SU-DHL-6 (cell line): ENCODE results near the gene SRBD1.

Experiments used
- H2AFZ ChIP-seq: fragments of 200-600 bp; sonication (generic); 2 replicates; pipeline ENCODE4 v1.6.1; 2014; ENCODE audit warnings: low read depth, mild to moderate bottlenecking, moderate library complexity, mixed read lengths, antibody characterized with exemption, low read length; ENCODE audit not compliant: severe bottlenecking
- H3F3A ChIP-seq: fragments of 200-600 bp; shearing (Covaris generic); 2 replicates; pipeline ENCODE4 v1.6.0; 2016; ENCODE audit warnings: antibody characterized with exemption, mild to moderate bottlenecking; ENCODE audit not compliant: insufficient read depth
- H3K27ac ChIP-seq: fragments of 200-600 bp; sonication (generic); 2 replicates; pipeline ENCODE4 v1.5.1; 2016; ENCODE audit warnings: low read depth, mild to moderate bottlenecking, low read length, moderate library complexity, mixed read lengths
- H3K27me3 ChIP-seq: fragments of 200-600 bp; sonication (generic), shearing (Covaris generic); 2 replicates; pipeline ENCODE4 v1.6.0; 2014; ENCODE audit warnings: mild to moderate bottlenecking, low read length
- H3K36me3 ChIP-seq: fragments of 200-600 bp; sonication (generic); 2 replicates; pipeline ENCODE4 v1.6.1; 2014; ENCODE audit warnings: mild to moderate bottlenecking, low read length, mixed read lengths
- H3K4me2 ChIP-seq: fragments of 300-600, 200-600 bp; shearing (Covaris generic), sonication (generic); 2 replicates; pipeline ENCODE4 v1.6.0; 2014; ENCODE audit warnings: low read length, low read depth, mild to moderate bottlenecking; ENCODE audit not compliant: poor library complexity, severe bottlenecking
- H3K4me3 ChIP-seq: fragments of 200-600 bp; sonication (generic); 2 replicates; pipeline ENCODE4 v1.5.1; 2014; ENCODE audit warnings: antibody characterized with exemption, low read length, mild to moderate bottlenecking, mixed read lengths; ENCODE audit not compliant: insufficient read depth, poor library complexity, severe bottlenecking
- H3K79me2 ChIP-seq: fragments of 200-600 bp; sonication (generic); 2 replicates; pipeline ENCODE4 v1.6.1; 2014; ENCODE audit warnings: mild to moderate bottlenecking, low read length, moderate library complexity; ENCODE audit not compliant: insufficient read depth
- H3K9ac ChIP-seq: fragments of 200-600 bp; sonication (generic); 2 replicates; pipeline ENCODE4 v1.7.0; 2014; ENCODE audit warnings: mild to moderate bottlenecking, low read length
- H3K9me2 ChIP-seq: fragments of 200-600 bp; sonication (generic); replicated peaks from 2 replicates; pipeline ENCODE4 v1.6.1; 2014; ENCODE audit warnings: low read length; ENCODE audit not compliant: insufficient read depth
- H3K9me3 ChIP-seq: fragments of 200-600 bp; sonication (generic); 2 replicates; pipeline ENCODE4 v1.6.1; 2014; ENCODE audit warnings: low read length, mixed read lengths; ENCODE audit not compliant: insufficient read depth
- H4K20me1 ChIP-seq: fragments of 200-600 bp; sonication (generic); 2 replicates; pipeline ENCODE4 v1.6.1; 2014; ENCODE audit warnings: low read depth, mild to moderate bottlenecking, antibody characterized with exemption, low read length, moderate library complexity, mixed read lengths
- EZH2phosphoT487 ChIP-seq: fragments of 200-600 bp; sonication (generic), shearing (Covaris generic); conservative IDR thresholded peaks from 2 replicates; pipeline ENCODE4 v1.6.1; 2018; ENCODE audit warnings: mild to moderate bottlenecking, antibody characterized with exemption, low read length, moderate library complexity, mixed read lengths
- TF ChIP-seq, protein P1 (sequence below): fragments of 200-600 bp; sonication (generic); IDR thresholded peaks from one replicate; pipeline ENCODE4 v1.5.1; 2017; ENCODE audit warnings: antibody characterized with exemption, mild to moderate bottlenecking, low read length, moderate library complexity; ENCODE audit not compliant: insufficient read depth, poor library complexity, severe bottlenecking

SRBD1 gene

DNA sequence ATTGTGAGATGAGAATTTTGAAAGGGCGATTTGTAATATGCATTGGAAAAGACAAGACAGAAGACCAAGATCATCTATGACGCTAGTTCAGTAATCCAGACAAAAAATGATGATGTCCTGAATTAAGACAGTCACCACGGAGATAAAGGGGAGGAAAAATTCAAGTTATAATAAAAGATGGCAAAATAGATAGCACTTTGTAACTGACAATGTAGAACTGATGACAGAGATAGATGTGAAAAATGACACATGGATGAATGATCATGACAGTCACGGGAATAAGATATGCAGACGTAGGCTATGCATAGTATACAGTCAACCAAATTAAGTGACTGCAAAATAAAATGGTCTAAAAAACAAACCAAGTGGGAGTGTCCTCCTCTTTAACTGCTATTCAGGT is 59.2 kb downstream of the SRBD1 start:
- Histone ChIP-seq H2AFZ (no peak overlapping the region), H3F3A (no peaks in the 10 kb centered on the region), H3K27me3 (no peaks in the 10 kb centered on the region), H4K20me1 (no peaks in the 10 kb centered on the region), H3K36me3 (no peaks in the 10 kb centered on the region), H3K79me2 (no peaks in the 10 kb centered on the region), H3K9ac (no peak overlapping the region), H3K4me2 (no peak overlapping the region), H3K4me3 (no peak overlapping the region), H3K9me2 (no peaks in the 10 kb centered on the region), H3K9me3 (no peaks in the 10 kb centered on the region), H3K27ac (no peak overlapping the region)
- TF ChIP-seq, protein P1, sequence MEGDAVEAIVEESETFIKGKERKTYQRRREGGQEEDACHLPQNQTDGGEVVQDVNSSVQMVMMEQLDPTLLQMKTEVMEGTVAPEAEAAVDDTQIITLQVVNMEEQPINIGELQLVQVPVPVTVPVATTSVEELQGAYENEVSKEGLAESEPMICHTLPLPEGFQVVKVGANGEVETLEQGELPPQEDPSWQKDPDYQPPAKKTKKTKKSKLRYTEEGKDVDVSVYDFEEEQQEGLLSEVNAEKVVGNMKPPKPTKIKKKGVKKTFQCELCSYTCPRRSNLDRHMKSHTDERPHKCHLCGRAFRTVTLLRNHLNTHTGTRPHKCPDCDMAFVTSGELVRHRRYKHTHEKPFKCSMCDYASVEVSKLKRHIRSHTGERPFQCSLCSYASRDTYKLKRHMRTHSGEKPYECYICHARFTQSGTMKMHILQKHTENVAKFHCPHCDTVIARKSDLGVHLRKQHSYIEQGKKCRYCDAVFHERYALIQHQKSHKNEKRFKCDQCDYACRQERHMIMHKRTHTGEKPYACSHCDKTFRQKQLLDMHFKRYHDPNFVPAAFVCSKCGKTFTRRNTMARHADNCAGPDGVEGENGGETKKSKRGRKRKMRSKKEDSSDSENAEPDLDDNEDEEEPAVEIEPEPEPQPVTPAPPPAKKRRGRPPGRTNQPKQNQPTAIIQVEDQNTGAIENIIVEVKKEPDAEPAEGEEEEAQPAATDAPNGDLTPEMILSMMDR = no peak
- TF ChIP-seq EZH2phosphoT487 = no peak

DNA sequence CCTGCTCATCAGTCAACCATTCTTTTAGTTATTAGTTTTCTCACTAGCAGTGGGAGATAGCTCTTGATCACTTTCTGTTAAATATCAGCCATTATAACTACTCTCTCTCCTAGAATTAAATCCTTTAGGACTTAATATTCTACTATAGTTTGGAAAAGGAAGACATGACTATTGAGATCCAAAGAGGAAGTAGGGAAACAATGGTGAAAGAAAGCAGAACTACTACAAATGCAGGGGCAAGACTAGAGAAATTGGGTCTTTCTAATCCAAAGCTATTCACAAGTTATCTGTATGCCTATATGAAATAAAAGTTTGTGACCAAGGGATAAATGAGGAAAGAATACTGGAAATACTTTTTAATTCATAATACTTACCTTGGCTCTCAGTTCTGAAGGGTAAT is 65.1 kb downstream of the SRBD1 start:
- H2AFZ ChIP-seq = no peak overlapping the region
- no peak overlapping the region for H3K9ac ChIP-seq
- H3K27me3 ChIP-seq = no peaks in the 10 kb centered on the region
- no peaks in the 10 kb centered on the region for H3K79me2 ChIP-seq
- TF ChIP-seq EZH2phosphoT487 = no peak
- TF ChIP-seq, protein P1 = no peak
- H3F3A ChIP-seq = no peaks in the 10 kb centered on the region
- no peak overlapping the region for H3K4me3 ChIP-seq
- no peaks in the 10 kb centered on the region for H3K9me2 ChIP-seq
- no peak overlapping the region for H3K4me2 ChIP-seq
- H3K36me3 ChIP-seq = peaks cover 29% of the 10 kb centered on the region
- no peak overlapping the region for H3K27ac ChIP-seq
- no peaks in the 10 kb centered on the region for H4K20me1 ChIP-seq
- H3K9me3 ChIP-seq = peaks cover 29% of the 10 kb centered on the region; the same call in 1 of the 2 replicates

DNA sequence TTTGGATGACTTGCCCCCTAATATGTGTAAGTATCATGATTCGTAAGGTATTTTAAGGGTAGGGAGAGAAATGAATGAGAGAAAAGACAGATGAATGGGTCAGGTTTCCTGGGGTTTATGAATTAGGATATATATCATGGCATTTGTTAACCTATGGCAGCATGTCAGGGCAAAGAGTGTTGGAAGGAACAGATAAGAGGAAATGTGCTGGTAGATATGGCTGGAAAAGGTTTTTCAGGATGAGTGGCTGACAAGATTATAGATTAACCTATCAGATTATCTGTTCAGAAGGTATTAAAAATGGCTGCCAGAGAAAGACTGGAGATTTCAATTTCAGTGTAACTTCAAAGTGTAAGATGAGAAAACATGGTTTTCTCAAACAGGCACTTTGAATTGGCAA is 67.8 kb downstream of the SRBD1 start:
- Histone ChIP-seq H3K79me2 (no peaks in the 10 kb centered on the region), H4K20me1 (no peaks in the 10 kb centered on the region), H3K27me3 (no peaks in the 10 kb centered on the region), H3K4me3 (no peak overlapping the region), H3K9me3 (peaks cover 35% of the 10 kb centered on the region; the same call in 1 of the 2 replicates), H3K9me2 (no peaks in the 10 kb centered on the region), H3K27ac (no peak overlapping the region), H2AFZ (no peak overlapping the region), H3F3A (no peaks in the 10 kb centered on the region), H3K9ac (no peak overlapping the region), H3K36me3 (peaks cover 40% of the 10 kb centered on the region), H3K4me2 (no peak overlapping the region)
- TF ChIP-seq, protein P1 = no peak
- no peak for TF ChIP-seq EZH2phosphoT487

DNA sequence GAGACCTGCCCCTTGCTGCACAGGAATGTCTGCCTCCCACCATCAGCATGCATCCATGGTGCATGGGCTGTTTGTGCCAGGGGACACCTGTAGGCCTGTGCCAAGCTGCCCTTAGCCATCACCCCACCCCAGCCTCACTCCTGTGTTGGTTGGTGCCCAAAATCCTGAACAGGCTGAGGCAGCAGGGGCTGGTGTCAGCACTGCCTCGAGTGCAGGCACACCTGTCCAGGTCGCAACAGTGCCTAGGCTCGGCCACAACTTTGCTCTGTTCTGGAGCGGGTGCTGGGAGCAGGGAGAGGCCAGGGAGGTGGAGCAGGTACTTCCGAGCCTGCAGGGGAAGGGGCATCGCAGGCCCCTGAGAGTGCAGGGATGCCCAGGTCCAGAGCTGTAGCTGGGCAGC is 69.1 kb downstream of the SRBD1 start:
- Histone ChIP-seq H3K9ac (no peak overlapping the region), H3K36me3 (peaks cover 40% of the 10 kb centered on the region), H3K27me3 (no peaks in the 10 kb centered on the region), H3K4me2 (no peak overlapping the region), H3K9me3 (peaks cover 35% of the 10 kb centered on the region; the same call in 1 of the 2 replicates), H3K79me2 (no peaks in the 10 kb centered on the region), H2AFZ (no peak overlapping the region), H3K9me2 (no peaks in the 10 kb centered on the region), H3K27ac (no peak overlapping the region), H3K4me3 (no peak overlapping the region), H3F3A (no peaks in the 10 kb centered on the region), H4K20me1 (no peaks in the 10 kb centered on the region)
- TF ChIP-seq, protein P1 = no peak
- TF ChIP-seq EZH2phosphoT487 = no peak
